Measurements from ENCODE around the gene GNRHR. TPM values are rescaled to one million over a fixed set of nuclear protein-coding genes. Genes with fewer than 3 reads are reported as not detected.

GNRHR gene
- total RNA-seq, 2 experiments from 2014 or later: not detected

DNA sequence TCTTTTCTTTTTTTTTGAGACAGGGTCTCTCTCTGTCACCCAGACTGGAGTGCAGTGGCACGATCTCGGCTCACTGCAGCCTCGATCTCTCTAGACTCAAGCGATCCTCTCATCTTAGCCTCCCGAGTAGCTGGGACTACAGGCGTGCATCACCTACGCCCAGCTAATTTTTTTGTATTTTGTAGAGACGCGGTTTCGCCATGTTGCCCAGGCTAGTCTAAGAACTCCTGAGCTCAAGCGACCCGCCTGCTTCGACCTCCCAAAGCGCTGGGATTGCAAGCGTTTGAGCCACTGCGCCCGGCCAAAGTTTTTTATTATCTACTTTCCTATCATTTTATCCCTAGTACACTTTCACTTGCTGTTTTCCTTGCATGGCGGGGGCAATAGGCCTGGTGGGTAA lies 54.6 kb downstream of the GNRHR start:
- Mint-ChIP-seq H3K36me3 (peaks cover 39% of the 10 kb centered on the region), H3K9me3 (peaks cover 1% of the 10 kb centered on the region), H3K4me1 (peaks cover 42% of the 10 kb centered on the region), H3K27me3 (no peaks in the 10 kb centered on the region), H3K27ac (no peak overlapping the region), H3K4me3 (peak overlapping the region; percentile 98)
- DNase-seq: no peak

GRCh38 chr4:67697860-67698687 lies 56.1 kb downstream of the GNRHR start:
- Mint-ChIP-seq H3K4me3 (no peak overlapping the region), H3K36me3 (peaks cover 36% of the 10 kb centered on the region), H3K27ac (no peak overlapping the region), H3K4me1 (peaks cover 32% of the 10 kb centered on the region), H3K9me3 (peaks cover 4% of the 10 kb centered on the region), H3K27me3 (no peaks in the 10 kb centered on the region)
- no peak for DNase-seq

DNA sequence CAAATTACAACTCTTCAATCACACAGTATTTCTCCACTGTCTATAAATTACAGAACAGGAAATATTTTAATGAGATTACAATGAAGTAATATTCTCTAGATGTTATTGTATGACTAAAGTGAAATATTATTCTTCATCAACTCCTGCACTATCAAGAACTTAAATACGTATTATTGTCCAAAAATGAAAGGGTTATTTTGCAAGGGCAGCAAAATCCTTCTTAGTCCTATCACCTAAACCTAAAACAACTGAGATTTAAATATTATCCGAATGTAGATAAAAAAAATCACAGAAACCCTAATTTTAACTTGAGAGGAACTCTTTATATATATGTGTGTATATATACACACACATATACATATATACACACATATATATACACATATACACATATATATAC lies 58.1 kb downstream of the GNRHR start:
- H3K4me3 Mint-ChIP-seq: no peak overlapping the region
- no peak for DNase-seq
- peaks cover 33% of the 10 kb centered on the region for H3K4me1 Mint-ChIP-seq
- no peak overlapping the region for H3K27ac Mint-ChIP-seq
- peaks cover 6% of the 10 kb centered on the region for H3K9me3 Mint-ChIP-seq
- H3K36me3 Mint-ChIP-seq: peaks cover 48% of the 10 kb centered on the region
- H3K27me3 Mint-ChIP-seq: no peaks in the 10 kb centered on the region

- DNase-seq: no peak
- H3K27me3 Mint-ChIP-seq: no peaks in the 10 kb centered on the region
- H3K27ac Mint-ChIP-seq: no peak overlapping the region
- peaks cover 56% of the 10 kb centered on the region for H3K36me3 Mint-ChIP-seq
- no peak overlapping the region for H3K4me3 Mint-ChIP-seq
- H3K9me3 Mint-ChIP-seq: peaks cover 6% of the 10 kb centered on the region
- peaks cover 32% of the 10 kb centered on the region for H3K4me1 Mint-ChIP-seq
Measured at GRCh38 chr4:67694662-67695061, 59.5 kb downstream of the GNRHR start.

DNA sequence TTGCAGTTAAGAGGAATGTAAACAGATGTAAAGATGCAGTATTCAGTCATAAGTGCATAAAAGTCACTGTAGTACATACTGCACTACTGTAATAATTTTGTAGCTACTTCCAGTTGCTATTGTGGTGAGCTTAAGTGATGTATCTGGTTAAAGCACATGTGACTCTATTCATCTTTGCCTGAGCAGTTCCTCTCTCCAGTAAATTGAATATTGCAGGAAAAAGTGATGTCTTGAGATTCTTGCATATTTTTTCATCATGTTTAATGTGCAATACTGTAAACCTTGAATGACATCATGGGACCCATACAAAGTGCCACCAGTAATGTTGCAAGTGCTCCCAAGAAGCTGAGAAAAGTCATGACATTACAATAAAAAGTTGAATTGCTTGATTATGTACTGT lies 62.9 kb downstream of the GNRHR start:
- DNase-seq: no peak
- Mint-ChIP-seq H3K36me3 (peaks cover 52% of the 10 kb centered on the region), H3K27me3 (no peaks in the 10 kb centered on the region), H3K27ac (no peak overlapping the region), H3K9me3 (peaks cover 6% of the 10 kb centered on the region), H3K4me1 (peaks cover 23% of the 10 kb centered on the region), H3K4me3 (no peak overlapping the region)

Other genes with a start within 250 kb of the GNRHR start
- gene CENPC, start 208.9 kb downstream of the GNRHR start, total RNA-seq: 10 to 100 TPM; 23.5 to 24.3 TPM
- gene STAP1, start 195.7 kb downstream of the GNRHR start, total RNA-seq: 1 to 10 TPM; 6.3 to 7.4 TPM
- gene UBA6, start 53.2 kb downstream of the GNRHR start, total RNA-seq: 10 to 100 TPM; 74.4 to 85.6 TPM
- not detected for gene TMPRSS11D, start 129.6 kb upstream of the GNRHR start, total RNA-seq
- gene TMPRSS11A, start 209.1 kb upstream of the GNRHR start, total RNA-seq: not detected

All from activated naive CD8-positive, alpha-beta T cell treated with anti-CD3 and anti-CD28 coated beads for 36 hours (primary cell).